ENCODE results near the gene HIPK2.

DNA sequence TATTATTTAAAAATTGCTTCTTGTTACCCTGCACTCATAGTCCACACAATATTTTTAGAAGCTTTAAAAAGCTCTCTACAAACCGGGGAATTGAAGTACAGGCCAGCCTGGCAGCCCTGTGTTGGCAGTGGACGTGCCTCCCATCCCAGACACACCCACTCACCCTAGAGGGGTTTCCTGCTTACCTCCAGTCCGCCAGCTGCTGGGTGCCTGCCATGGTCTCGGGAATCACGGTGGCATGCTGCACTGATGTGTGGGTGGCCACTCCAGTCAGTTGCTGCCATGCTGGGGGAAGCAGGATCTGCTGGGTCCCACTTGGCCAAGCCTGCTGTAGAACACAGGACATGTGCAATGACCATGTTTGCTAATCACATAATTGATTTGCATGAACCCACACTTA is 173.9 kb downstream of the HIPK2 start:
- TF ChIP-seq GATA2 (IDR thresholded peaks at IDR 0.05; ENCODE audit: low read depth, low read length): no peak
- TF ChIP-seq GATA3 (IDR thresholded peaks at IDR 0.05; ENCODE audit: low read depth, low read length): no peak
